GM19023 (cell line): ENCODE data around the gene INHBE.

Experiments
- ATAC-seq: cut with Tn5 transposase; IDR thresholded peaks from one replicate; pipeline ENCODE4 v1.9.1; 2021; ENCODE audit warnings: mild to moderate bottlenecking, moderate library complexity; ENCODE audit not compliant: unreplicated experiment

Gene INHBE

GRCh38 chr12:57474862-57475261 lies 19.8 kb downstream of the INHBE start:
- no peak for ATAC-seq

- no peak for ATAC-seq
Measured at GRCh38 chr12:57475271-57476161, 20.4 kb downstream of the INHBE start.

- no peak for ATAC-seq
Measured at GRCh38 chr12:57476162-57476992, 21.3 kb downstream of the INHBE start.

- ATAC-seq: no peak
Measured at GRCh38 chr12:57476993-57477709, 22.0 kb downstream of the INHBE start.

GRCh38 chr12:57477710-57478681 lies 22.9 kb downstream of the INHBE start:
- ATAC-seq: peak; percentile 45

GRCh38 chr12:57479043-57479375 lies 23.9 kb downstream of the INHBE start:
- ATAC-seq: no peak

GRCh38 chr12:57479376-57480115 lies 24.4 kb downstream of the INHBE start, which contains the start of gene ARHGAP9:
Gene ARHGAP9, minus strand, starts transcription at chr12:57479866. Its CDS starts 460 bp downstream, at chr12:57479406.
- no peak for ATAC-seq

GRCh38 chr12:57481671-57482070 lies 26.6 kb downstream of the INHBE start:
- no peak for ATAC-seq

GRCh38 chr12:57483466-57483865 lies 28.4 kb downstream of the INHBE start:
- no peak for ATAC-seq

- no peak for ATAC-seq
Measured at GRCh38 chr12:57485695-57486094, 30.6 kb downstream of the INHBE start.

GRCh38 chr12:57487055-57487596 lies 32.0 kb downstream of the INHBE start:
- no peak for ATAC-seq

GRCh38 chr12:57487597-57488401 lies 32.7 kb downstream of the INHBE start, which contains the start of gene MARS1:
Gene MARS1, plus strand, starts transcription at chr12:57488068. Its CDS starts 23 bp downstream, at chr12:57488091.
- peak; percentile 99 for ATAC-seq

- ATAC-seq: no peak
Measured at GRCh38 chr12:57488402-57489156, 33.5 kb downstream of the INHBE start.

- no peak for ATAC-seq
Measured at GRCh38 chr12:57489157-57489641, 34.1 kb downstream of the INHBE start.

GRCh38 chr12:57490126-57490525 lies 35.0 kb downstream of the INHBE start:
- ATAC-seq: no peak

- ATAC-seq: no peak
Measured at GRCh38 chr12:57491393-57492280, 36.5 kb downstream of the INHBE start.
